ENCODE data around the gene FAM171A2.

The FAM171A2 gene

DNA sequence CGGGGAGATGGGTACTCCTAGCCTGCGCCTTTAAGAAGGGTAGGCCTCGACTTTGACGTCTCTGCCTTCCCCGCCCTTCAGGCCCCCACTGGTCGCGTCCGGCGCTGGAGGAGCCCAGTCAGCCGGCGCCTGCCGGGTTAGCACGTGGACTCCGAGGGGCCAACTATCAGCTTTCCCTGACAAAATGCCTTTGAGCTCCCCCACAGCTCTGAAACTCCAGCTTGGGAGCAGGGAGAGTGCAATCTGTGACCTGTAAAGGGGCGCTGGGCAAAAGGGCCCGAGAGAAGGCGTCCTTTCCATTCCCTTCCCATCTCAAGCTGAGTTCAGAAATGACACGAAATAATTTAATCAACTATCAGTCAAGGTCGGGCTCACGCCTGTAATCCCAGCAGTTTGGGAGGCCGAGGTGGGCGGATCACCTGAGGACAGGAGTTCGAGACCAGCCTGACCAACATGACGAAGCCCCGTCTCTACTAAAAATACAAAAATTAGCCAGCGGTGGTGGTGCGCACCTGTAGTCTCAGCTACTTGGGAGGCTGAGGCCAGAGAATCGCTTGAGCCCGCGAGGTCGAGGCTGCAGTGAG is 36.7 kb downstream of the FAM171A2 start:
- peak overlapping the region; percentile 79 for H3K27ac Mint-ChIP-seq
- no peaks in the 10 kb centered on the region for H3K9me3 Mint-ChIP-seq
- H3K4me1 Mint-ChIP-seq = peaks cover 26% of the 10 kb centered on the region
- no peaks in the 10 kb centered on the region for H3K27me3 Mint-ChIP-seq
- H3K36me3 Mint-ChIP-seq = no peaks in the 10 kb centered on the region
- H3K4me3 Mint-ChIP-seq = peak overlapping the region; percentile 79

- peak within 1 kb of the TSS; percentile 91 for H3K27ac Mint-ChIP-seq
- no peaks in the 10 kb centered on the region for H3K9me3 Mint-ChIP-seq
- no peaks in the 10 kb centered on the region for H3K27me3 Mint-ChIP-seq
- peak within 1 kb of the TSS; percentile 91 for H3K4me3 Mint-ChIP-seq
- H3K4me1 Mint-ChIP-seq = peaks cover 21% of the 10 kb centered on the region
- no peaks in the 10 kb centered on the region for H3K36me3 Mint-ChIP-seq
Measured at GRCh38 chr17:44324571-44325275, 38.9 kb downstream of the FAM171A2 start, which contains the start of gene SLC25A39. TSS of gene SLC25A39 (minus strand) at chr17:44324823. CDS start at chr17:44323562, 1,261 bp downstream.

- H3K4me1 Mint-ChIP-seq = peaks cover 21% of the 10 kb centered on the region
- H3K36me3 Mint-ChIP-seq = peaks cover 3% of the 10 kb centered on the region
- H3K4me3 Mint-ChIP-seq = peak overlapping the region; percentile 88
- H3K27ac Mint-ChIP-seq = peak overlapping the region; percentile 41
- H3K27me3 Mint-ChIP-seq = no peaks in the 10 kb centered on the region
- no peaks in the 10 kb centered on the region for H3K9me3 Mint-ChIP-seq
Measured at GRCh38 chr17:44324092-44324570, 39.5 kb downstream of the FAM171A2 start.

- H3K9me3 Mint-ChIP-seq = no peaks in the 10 kb centered on the region
- no peaks in the 10 kb centered on the region for H3K27me3 Mint-ChIP-seq
- peak overlapping the region; percentile 88 for H3K4me3 Mint-ChIP-seq
- peak overlapping the region; percentile 41 for H3K27ac Mint-ChIP-seq
- peaks cover 21% of the 10 kb centered on the region for H3K4me1 Mint-ChIP-seq
- H3K36me3 Mint-ChIP-seq = peaks cover 3% of the 10 kb centered on the region
Measured at GRCh38 chr17:44323359-44324091, 40.1 kb downstream of the FAM171A2 start.

GRCh38 chr17:44322236-44322895 is 41.3 kb downstream of the FAM171A2 start:
- Mint-ChIP-seq H3K36me3 (peaks cover 3% of the 10 kb centered on the region), H3K27ac (no peak overlapping the region), H3K4me3 (no peak overlapping the region)

DNA sequence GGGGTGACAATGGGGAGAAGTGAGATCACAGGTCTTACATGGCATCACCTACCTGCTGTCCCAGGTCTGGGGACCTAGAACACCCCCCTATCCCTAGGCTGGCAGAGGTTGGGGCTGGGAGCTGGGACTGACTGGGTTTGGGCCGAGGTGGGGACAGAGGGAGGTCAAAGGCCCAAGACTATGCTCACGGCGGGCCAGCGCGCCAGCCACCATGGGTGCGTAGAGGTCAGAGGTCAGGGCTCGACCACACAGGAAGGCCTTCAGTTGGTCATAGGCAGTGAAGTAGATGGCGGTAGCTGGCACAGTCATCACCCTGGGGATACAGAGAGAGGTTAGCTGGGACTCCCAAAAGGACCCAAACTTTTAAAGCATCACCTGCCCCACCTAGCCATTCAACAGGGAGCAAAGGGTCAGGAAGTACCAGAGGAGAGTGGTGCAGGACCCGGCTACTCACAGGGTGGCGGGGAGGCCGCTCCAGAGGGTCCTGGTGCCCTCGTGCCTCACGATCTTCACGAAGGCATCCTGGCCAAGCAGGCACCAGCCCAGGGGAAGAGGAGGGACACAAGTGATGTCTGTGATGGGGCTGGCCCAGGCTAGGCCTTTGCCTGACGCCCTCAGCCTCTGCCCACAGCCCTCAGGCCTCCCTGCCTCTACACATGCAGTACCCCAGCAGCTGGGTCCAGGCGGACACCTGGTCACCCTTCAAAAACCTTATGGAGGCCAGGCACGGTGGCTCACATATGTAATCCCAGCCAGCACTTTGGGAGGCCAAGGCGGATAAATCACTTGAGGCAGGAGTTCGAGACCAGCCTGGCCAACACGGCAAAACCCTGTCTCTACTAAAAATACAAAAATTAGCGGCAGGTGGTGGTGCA is 42.2 kb downstream of the FAM171A2 start:
- Mint-ChIP-seq H3K4me1 (peaks cover 11% of the 10 kb centered on the region), H3K36me3 (peaks cover 3% of the 10 kb centered on the region), H3K9me3 (no peaks in the 10 kb centered on the region), H3K4me3 (no peak overlapping the region), H3K27me3 (peaks cover 4% of the 10 kb centered on the region), H3K27ac (no peak overlapping the region)

More at GRCh38 chr17:44322236-44322895, 41.3 kb downstream of the FAM171A2 start:
- Mint-ChIP-seq H3K9me3 (no peaks in the 10 kb centered on the region), H3K4me1 (peaks cover 14% of the 10 kb centered on the region), H3K27me3 (peaks cover 2% of the 10 kb centered on the region)

DNA sequence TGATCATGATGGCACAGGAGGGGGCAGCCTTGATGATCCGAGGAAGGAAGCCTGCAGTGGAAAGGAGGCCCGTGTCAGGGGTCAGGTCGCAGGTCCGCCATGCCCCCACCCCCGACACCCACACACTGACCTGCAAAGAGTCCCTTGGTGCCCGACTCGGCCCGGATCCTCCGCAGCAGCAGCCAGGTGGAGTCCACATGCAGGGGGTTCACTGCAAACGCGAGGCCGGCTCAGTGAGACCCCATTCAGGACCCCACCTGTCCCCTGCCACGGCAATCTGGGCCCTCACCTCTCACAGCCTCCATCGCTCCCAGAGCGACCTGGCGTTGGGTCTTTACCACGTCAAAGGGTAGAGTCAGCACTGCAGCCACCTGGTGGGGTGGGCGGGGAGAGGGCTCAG is 43.6 kb downstream of the FAM171A2 start:
- Mint-ChIP-seq H3K9me3 (no peaks in the 10 kb centered on the region), H3K4me1 (peaks cover 21% of the 10 kb centered on the region), H3K36me3 (peaks cover 3% of the 10 kb centered on the region), H3K4me3 (no peak overlapping the region), H3K27me3 (peaks cover 12% of the 10 kb centered on the region), H3K27ac (no peak overlapping the region)

GRCh38 chr17:44318077-44318892 is 45.4 kb downstream of the FAM171A2 start:
- H3K36me3 Mint-ChIP-seq = peaks cover 3% of the 10 kb centered on the region
- H3K4me1 Mint-ChIP-seq = peaks cover 16% of the 10 kb centered on the region
- H3K27me3 Mint-ChIP-seq = peaks cover 19% of the 10 kb centered on the region
- no peaks in the 10 kb centered on the region for H3K9me3 Mint-ChIP-seq
- no peak overlapping the region for H3K27ac Mint-ChIP-seq
- no peak overlapping the region for H3K4me3 Mint-ChIP-seq

DNA sequence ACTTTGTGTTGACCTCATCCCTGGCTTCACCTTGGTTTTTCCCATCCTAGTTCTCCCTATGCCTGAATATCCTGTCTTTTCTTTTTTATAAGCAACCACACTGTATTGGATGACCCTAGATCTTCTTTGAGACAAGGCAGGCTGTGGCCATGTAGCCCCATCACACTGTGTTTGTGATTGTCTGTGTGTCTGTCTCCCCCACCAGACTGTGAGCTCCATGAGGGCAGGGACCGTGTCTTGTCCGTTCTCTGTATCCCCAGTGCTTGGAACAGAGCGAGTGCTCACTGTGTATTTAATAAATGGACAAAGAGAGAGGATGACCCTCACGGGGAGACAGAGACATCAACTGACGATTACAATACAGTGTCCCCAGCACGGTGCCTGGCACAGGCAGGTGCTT is 46.1 kb downstream of the FAM171A2 start:
- peaks cover 15% of the 10 kb centered on the region for H3K4me1 Mint-ChIP-seq
- H3K27ac Mint-ChIP-seq = no peak overlapping the region
- H3K36me3 Mint-ChIP-seq = peaks cover 3% of the 10 kb centered on the region
- no peak overlapping the region for H3K4me3 Mint-ChIP-seq
- H3K27me3 Mint-ChIP-seq = peaks cover 19% of the 10 kb centered on the region
- H3K9me3 Mint-ChIP-seq = no peaks in the 10 kb centered on the region

DNA sequence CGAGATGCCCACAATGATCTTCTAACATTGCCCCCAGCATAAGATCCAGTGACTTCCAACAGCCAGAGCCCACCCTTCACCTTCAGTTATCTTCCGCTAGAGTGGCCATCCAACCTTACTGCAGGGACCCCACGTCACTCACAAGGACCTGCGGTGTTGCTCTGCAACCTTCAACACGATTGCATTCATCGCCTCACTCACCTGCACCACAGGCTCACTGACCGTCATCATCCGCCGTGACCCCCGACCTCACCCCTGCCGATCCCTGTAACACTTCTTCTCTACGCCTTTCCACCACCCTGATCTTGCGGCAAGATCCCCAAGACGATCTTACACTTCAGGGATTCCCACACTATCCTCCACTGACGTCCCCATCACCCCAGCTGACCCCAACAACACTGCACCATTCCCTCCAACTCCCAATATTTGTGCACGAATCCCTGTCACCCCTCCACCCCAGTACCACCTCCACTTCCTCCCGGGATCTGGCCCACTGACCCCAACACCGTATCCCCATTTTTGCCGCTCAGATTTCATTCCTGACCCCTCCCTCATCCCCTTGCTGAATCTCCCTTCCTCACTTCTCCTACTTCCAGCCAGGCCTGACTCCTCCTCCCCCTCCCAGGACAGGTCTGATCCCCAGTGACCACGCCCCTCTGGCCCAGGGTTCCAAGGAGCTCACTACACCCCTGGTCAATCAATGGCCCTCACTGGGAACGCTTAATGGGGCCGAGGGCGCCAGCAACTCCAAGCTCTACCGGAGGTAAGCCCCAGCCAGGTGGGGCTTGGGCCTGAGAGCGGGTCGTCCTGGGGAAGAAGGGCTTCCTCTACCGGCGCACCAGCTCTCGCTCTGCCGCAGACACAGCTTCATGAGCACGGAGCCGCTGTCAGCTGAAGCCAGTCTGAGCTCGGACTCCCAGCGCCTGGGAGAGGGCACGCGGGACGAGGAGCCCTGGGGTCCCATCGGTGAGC is 47.6 kb downstream of the FAM171A2 start:
- Mint-ChIP-seq H3K4me3 (peak overlapping the region; percentile 78), H3K27ac (no peak overlapping the region), H3K27me3 (peaks cover 19% of the 10 kb centered on the region), H3K4me1 (peaks cover 10% of the 10 kb centered on the region), H3K36me3 (peaks cover 3% of the 10 kb centered on the region), H3K9me3 (no peaks in the 10 kb centered on the region)

DNA sequence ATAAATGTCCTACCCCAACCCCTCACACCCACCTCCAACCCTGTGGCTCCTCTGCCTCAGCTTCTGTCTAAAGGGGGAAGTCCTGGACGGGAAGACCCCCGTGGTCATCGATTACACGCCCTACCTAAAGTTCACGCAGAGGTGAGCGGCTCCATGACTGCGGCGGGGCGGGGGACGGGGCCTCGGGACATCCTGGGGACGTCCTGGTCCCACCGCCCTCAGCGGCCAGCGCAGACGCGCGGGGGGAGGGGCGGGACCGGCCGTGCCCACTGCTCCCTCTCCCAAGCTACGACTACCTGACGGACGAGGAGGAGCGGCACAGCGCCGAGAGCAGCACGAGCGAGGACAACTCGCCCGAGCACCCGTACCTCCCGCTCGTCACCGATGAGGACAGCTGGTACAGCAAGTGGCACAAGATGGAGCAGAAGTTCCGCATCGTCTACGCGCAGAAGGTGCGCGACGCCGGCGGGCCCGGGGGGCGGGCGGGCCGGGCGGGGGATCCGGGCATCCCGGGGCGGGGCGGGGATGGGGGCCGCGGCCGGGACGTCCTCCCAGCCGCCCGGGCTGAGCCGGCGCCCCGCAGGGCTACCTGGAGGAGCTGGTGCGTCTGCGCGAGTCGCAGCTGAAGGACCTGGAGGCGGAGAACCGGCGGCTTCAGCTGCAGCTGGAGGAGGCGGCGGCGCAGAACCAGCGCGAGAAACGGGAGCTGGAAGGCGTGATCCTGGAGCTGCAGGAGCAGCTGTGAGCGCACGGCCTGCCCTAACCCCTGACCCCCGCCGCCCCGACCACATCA is 48.6 kb downstream of the FAM171A2 start:
- H3K27ac Mint-ChIP-seq = no peak overlapping the region
- H3K4me3 Mint-ChIP-seq = peak overlapping the region; percentile 78
- peaks cover 10% of the 10 kb centered on the region for H3K4me1 Mint-ChIP-seq
- H3K27me3 Mint-ChIP-seq = peaks cover 19% of the 10 kb centered on the region
- H3K9me3 Mint-ChIP-seq = no peaks in the 10 kb centered on the region
- peaks cover 3% of the 10 kb centered on the region for H3K36me3 Mint-ChIP-seq

DNA sequence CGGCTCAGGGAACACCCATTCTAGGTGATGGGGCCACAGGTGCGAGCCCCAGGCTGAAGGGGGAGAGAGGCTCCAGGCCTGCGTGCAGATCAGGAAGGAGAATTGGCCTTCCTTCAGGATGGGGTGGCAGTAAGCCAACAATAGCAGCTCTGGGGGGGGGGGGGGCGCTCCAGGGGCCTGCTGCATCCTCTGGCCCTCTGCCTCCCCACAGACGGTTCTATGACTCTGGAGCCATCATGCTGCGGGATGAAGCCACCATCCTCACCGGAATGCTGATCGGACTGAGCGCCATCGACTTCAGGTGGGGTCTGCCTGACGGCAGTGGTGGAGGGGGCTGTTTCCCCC is 49.2 kb downstream of the FAM171A2 start:
- H3K4me1 Mint-ChIP-seq = peaks cover 15% of the 10 kb centered on the region
- no peaks in the 10 kb centered on the region for H3K9me3 Mint-ChIP-seq
- H3K27me3 Mint-ChIP-seq = peaks cover 21% of the 10 kb centered on the region
- H3K4me3 Mint-ChIP-seq = peak overlapping the region; percentile 73
- no peak overlapping the region for H3K27ac Mint-ChIP-seq
- H3K36me3 Mint-ChIP-seq = peaks cover 3% of the 10 kb centered on the region

All from activated naive CD4-positive, alpha-beta T cell treated with anti-CD3 and anti-CD28 coated beads, Interleukin-2, amount 50 U/mL, for 24 hours (primary cell).